Stimulated activated CD8-positive, alpha-beta memory T cell treated with anti-CD3 and anti-CD28 coated beads, Interleukin-15, amount 100 ng/mL, for 1 hour (primary cell): ENCODE results near the gene NDUFV2.
A peak's percentile ranks its signal among the peaks of the same experiment; 100 is the strongest.
"Not testable (repeated sequence)": the region's sequence is repeated elsewhere in the genome, so short reads cannot be mapped to it uniquely, and the experiment has no call there.

Experiments
- DNase-seq: peaks from one replicate; pipeline ENCODE4 v3.0.0-alpha.2; 2020; ENCODE audit warnings: low read depth

The NDUFV2 gene

DNA sequence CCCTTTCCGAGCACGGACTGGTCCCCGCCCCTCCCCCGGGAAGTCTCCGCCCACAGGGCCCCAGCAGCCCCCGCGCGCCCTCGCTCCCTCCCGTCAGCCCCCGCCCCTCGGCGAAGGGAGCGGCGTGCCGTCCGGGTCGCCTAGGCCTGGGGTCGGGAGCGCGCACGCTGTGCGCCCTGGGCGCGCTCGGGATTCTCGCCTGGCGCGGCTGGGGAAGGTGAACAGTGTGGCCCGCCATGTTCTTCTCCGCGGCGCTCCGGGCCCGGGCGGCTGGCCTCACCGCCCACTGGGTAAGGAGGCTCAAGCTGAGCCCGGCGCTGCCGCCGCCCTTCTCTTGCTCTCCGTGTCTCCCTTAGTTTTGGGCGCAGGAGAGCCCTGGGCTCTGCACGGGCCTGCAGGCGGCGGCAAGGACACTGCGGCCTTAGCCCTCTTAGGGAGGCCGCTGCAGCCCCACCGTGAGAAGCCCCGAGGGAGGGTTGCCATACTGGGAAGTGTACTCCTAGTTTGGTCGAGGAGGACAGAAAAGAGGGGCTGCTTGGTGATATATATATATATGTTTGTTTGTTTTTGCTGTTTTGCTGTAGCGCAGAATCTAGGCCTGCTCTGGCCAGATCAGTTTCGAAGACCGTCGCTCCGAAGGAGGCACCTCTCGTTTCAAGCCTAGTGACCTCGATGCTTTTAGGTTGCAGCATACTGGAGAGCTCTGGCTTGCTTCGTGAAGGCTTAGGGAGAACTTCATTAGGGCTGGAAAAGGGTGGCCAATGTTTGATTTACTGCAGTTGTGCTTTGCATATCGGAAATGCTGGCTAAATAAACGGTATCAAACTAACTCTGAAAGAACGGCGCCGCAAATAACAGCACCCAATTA lies at the start of gene NDUFV2:
Gene NDUFV2, plus strand, starts transcription at position 192 of the 868 bp plus-strand sequence. Its CDS starts 45 bp downstream, at position 237.
- DNase-seq: peak; percentile 97

GRCh38 chr18:9053814-9054213 lies 48.7 kb upstream of the NDUFV2 start:
- no peak for DNase-seq

DNA sequence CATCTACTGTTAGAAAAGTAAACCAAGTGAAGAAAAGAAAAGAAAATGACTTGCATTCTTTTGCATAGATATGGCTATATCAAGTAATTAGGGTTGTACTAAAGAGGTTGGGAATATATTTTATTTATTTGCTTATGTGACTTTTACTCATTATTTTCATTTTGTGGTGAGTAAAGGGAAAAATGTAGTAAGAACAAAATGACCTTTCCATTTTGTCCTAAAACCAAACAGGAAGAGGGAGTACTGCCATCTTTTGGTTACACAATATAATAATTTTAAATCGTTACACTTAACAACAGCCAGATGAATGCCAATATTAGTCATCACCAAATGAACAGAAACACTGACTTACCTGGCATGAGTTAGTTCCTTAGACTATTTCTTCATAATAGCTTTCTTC lies 47.3 kb upstream of the NDUFV2 start:
- DNase-seq: no peak

DNA sequence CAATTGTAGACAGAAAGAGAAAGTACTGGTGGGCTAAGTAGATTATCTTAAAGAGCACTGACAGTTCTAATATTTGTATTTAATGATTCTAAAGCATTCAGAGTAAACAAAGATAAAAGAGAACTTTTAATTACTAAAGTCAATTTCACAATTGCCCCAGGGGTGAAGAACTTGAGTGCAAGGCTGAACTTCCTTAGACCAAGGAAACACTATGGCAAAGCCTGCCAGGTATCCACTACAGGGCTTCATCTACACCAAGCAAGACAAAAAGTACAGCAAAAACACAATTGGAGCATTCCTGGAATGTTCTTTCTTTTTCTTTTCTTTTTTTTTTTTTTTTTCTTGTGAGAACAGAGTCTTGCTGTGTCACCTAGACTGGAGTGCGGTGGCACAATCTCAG lies 46.9 kb upstream of the NDUFV2 start:
- no peak for DNase-seq

GRCh38 chr18:9057646-9058045 lies 44.9 kb upstream of the NDUFV2 start:
- no peak for DNase-seq

DNA sequence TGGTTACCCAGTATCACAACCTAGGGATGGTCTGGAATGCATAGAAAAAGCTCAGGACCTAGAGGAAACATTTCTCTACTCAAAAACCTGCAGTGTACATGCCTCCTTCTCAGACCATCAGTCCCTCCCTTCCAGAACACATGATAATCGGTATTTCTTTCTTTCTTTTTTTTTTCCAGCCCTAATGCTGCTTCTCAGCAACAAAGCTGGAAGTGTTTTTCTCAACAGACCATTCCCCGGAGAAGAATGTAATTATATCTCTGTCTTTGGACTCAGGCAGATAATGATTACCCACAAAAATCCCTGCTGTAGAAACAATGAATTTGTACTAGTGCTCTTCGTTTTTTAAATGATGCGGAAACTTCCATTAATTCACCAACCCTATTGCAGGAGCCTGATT lies 44.1 kb upstream of the NDUFV2 start:
- DNase-seq: no peak

- no peak for DNase-seq
Observed at GRCh38 chr18:9062418-9062751, 40.1 kb upstream of the NDUFV2 start.

DNA sequence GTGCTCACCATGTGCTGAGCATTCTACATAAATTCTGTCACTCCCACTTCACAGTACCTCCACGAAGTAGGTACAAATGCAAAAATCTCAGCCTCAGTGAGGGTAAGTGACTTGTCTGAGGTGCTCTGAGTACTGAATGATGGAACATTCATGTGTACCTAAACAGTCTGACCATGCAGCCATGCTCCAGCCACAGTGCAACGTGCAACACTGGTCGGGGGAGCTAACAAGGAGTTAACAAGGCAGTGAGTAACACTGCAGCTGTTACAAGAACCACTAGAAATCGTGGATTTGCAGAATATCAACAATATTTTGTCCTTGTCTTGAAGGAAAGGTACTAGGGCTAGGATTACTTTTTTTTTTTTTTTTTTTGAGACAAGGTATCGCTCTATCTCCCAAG lies 36.6 kb upstream of the NDUFV2 start:
- DNase-seq: no peak

DNA sequence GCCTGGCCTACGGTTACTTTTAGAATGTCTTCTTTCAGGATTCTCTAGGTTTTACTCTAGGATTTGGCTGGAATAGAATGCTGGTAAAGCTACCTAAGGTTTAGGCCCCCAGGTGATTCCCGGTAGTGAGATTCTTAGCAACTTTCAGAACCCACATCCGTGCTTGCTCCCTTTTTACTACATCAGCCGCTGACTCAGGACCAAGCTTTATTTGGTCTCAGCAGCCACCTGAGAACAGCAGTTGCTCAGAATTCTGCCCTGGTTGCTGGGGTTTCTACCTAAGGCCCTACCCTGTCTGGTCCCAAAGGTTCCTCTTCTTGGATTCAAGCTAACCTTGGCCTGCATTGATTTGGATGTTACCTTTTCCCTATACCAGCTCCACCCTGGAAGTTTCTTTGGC lies 36.1 kb upstream of the NDUFV2 start:
- no peak for DNase-seq

GRCh38 chr18:9066817-9067306 lies 35.6 kb upstream of the NDUFV2 start:
- no peak for DNase-seq

GRCh38 chr18:9067823-9068222 lies 34.7 kb upstream of the NDUFV2 start:
- DNase-seq: no peak

- no peak for DNase-seq
Observed at GRCh38 chr18:9068346-9068745, 34.2 kb upstream of the NDUFV2 start.

DNA sequence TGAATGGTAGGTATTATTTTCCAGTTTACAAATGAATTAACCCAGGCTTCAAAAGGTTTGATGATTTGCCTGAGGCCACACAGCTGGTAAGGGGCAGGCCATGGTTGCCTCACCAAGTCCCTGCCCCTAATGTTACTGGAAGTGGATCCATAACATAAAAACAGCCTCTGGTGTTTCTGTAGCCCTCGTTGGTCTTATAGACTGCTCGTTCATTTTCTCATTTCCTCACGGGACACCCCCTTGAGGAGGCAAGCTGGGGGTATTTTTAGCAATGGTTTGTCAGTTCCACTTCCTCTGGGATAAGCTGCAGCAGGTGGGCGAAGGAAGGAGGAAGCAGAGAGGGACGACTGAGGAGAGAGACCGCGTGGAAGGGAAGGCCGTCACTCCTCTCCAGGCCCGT lies 32.9 kb upstream of the NDUFV2 start:
- no peak for DNase-seq

- no peak for DNase-seq
Observed at GRCh38 chr18:9070212-9070611, 32.3 kb upstream of the NDUFV2 start.

DNA sequence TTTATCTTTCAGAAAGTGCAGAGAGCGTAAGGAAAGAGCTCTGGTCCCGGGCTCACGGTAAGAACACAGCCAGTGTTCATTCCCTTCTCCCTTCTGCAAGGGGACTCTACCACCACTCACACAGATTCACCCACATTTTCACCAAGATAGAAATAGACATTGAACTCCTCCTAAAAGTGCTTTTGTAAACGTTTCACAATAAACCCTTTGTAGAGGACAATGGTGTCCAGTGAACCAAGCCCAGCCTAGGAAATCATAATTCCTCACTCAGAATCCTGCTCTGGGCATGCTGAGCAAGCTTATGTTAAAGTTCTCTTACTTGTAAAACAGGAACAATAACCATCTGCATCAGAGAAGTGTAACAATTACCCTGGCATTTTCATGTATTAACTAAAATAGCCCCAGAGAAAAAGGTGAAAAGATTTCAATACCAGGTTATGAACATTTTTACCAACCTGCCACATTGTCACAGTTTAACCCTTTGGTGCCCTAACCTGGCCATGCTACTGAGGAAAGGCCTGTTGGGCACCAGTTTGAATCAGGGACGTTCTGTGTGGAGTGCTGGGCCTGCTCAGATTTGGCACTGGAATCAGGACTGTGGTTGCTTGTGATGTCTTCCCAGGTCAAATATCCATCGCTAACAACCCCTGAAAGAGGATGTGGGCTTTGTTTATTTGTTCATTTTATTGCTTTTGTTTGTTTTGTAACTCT lies 22.5 kb upstream of the NDUFV2 start:
- no peak for DNase-seq

GRCh38 chr18:9081940-9082339 lies 20.6 kb upstream of the NDUFV2 start:
- no peak for DNase-seq

GRCh38 chr18:9082711-9083510 lies 19.6 kb upstream of the NDUFV2 start:
- DNase-seq: no peak

DNA sequence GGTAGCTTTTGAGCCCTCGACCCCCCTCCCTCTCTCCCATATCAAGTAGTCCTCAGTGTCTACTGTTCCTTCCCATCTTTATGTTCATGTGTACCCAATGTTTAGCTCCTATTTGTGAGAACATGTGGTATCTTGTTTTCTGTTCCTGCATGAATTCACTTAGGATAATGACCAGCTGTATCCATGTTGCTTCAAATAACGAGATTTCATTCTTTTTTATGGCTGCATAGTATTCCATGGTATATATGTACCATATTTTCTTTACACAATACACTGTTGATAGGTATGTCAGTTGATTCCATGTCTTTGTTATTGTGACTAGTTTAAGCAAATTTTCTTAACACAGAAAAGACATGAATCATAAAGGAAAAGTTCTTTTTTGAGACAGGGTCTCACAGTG lies 16.5 kb upstream of the NDUFV2 start:
- DNase-seq: no peak

DNA sequence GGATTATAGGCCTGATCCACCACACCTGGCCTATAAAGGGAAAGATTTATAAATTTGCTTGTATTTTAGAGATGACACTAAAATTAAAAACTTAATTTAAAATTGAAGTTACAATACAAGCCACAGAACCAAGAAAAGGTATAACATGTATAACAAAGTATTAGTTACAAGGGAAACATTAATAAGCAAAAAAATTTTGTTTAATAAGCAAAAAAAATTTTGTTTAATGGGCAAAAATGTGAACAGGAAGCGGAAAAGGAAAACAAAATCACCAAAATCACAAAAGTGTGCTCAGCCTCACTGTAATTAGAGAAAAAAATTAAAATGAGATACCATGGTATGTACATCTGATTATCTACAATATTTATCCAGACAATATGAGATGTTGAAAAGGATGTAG lies 15.9 kb upstream of the NDUFV2 start:
- no peak for DNase-seq

GRCh38 chr18:9087144-9087543 lies 15.4 kb upstream of the NDUFV2 start:
- DNase-seq: no peak

DNA sequence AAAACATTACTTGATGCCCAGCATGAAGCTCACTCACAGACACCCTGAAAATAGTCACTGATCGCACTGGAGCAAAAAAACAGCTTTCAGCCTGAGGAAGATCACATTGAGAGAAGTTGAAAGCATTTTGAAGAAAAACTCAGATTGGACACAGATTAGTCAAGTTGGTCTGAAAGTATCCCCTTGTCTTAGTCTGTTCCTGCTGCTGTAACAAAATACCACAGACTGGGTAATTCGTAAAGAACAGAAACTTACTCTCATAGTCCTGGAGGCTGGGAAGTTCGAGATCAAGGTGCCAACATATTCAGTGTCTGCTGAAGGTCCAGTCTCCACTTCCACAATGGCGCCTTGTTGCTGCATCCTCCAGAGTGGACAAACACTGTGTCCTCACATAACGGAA lies 14.2 kb upstream of the NDUFV2 start:
- no peak for DNase-seq

GRCh38 chr18:9088727-9089126 lies 13.8 kb upstream of the NDUFV2 start:
- not testable (repeated sequence) for DNase-seq

- DNase-seq: no peak
Observed at GRCh38 chr18:9090578-9090977, 11.9 kb upstream of the NDUFV2 start.
